BE2C (cell line): Measurements from ENCODE around the gene FTH1.

Experiments
- DNase-seq: peaks from one replicate; pipeline ENCODE4 v3.0.0-alpha.2; 2020
- H3K27me3 ChIP-seq: fragments of 250-450 bp; sonication (Bioruptor Pico); 2 replicates; pipeline ENCODE4 v1.5.1; 2020; ENCODE audit warnings: mild to moderate bottlenecking
- H3K36me3 ChIP-seq: fragments of 250-450 bp; sonication (Bioruptor Pico); 2 replicates; pipeline ENCODE4 v1.5.1; 2020; ENCODE audit warnings: mild to moderate bottlenecking
- H3K4me1 ChIP-seq: fragments of 250-450 bp; sonication (Bioruptor Pico); 2 replicates; pipeline ENCODE4 v1.5.1; 2020
- H3K4me3 ChIP-seq: 2 replicates; pipeline ENCODE4 v1.5.1; 2011; ENCODE audit warnings: low read depth, low read length
- H3K9me3 ChIP-seq: fragments of 250-450 bp; sonication (Bioruptor Pico); 2 replicates; pipeline ENCODE4 v1.5.1; 2020
- TF ChIP-seq, protein P1 (sequence below): IDR thresholded peaks from 2 replicates; pipeline ENCODE4 v1.5.1; 2012; ENCODE audit warnings: mild to moderate bottlenecking, low read depth, low read length

The FTH1 gene

DNA sequence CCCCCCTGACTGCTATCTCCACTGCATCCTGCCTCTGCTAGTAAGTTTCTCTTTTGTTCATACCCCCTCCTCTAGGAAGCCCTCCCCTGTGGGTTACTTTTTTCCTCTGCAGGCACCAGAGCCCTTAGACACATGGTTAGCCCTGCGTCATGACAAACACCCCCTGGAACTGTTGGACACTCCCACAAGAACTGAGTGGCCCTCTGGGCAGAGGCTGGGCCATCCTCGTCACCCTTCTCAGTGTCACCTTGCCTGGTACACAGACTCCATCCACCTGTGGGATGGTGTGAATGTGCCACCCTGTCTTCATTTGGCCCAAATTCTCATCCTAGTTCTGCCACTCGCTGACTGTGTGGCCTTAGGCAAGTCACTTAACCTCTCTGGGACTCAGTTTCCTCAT, 46.0 kb downstream of the FTH1 start:
- no peak overlapping the region for H3K4me3 ChIP-seq
- TF ChIP-seq, protein P1, sequence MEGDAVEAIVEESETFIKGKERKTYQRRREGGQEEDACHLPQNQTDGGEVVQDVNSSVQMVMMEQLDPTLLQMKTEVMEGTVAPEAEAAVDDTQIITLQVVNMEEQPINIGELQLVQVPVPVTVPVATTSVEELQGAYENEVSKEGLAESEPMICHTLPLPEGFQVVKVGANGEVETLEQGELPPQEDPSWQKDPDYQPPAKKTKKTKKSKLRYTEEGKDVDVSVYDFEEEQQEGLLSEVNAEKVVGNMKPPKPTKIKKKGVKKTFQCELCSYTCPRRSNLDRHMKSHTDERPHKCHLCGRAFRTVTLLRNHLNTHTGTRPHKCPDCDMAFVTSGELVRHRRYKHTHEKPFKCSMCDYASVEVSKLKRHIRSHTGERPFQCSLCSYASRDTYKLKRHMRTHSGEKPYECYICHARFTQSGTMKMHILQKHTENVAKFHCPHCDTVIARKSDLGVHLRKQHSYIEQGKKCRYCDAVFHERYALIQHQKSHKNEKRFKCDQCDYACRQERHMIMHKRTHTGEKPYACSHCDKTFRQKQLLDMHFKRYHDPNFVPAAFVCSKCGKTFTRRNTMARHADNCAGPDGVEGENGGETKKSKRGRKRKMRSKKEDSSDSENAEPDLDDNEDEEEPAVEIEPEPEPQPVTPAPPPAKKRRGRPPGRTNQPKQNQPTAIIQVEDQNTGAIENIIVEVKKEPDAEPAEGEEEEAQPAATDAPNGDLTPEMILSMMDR, result no peak
- H3K36me3 ChIP-seq, result no peaks in the 10 kb centered on the region
- H3K4me1 ChIP-seq, result peaks cover 14% of the 10 kb centered on the region
- no peaks in the 10 kb centered on the region for H3K27me3 ChIP-seq
- no peaks in the 10 kb centered on the region for H3K9me3 ChIP-seq
- DNase-seq, result no peak

DNA sequence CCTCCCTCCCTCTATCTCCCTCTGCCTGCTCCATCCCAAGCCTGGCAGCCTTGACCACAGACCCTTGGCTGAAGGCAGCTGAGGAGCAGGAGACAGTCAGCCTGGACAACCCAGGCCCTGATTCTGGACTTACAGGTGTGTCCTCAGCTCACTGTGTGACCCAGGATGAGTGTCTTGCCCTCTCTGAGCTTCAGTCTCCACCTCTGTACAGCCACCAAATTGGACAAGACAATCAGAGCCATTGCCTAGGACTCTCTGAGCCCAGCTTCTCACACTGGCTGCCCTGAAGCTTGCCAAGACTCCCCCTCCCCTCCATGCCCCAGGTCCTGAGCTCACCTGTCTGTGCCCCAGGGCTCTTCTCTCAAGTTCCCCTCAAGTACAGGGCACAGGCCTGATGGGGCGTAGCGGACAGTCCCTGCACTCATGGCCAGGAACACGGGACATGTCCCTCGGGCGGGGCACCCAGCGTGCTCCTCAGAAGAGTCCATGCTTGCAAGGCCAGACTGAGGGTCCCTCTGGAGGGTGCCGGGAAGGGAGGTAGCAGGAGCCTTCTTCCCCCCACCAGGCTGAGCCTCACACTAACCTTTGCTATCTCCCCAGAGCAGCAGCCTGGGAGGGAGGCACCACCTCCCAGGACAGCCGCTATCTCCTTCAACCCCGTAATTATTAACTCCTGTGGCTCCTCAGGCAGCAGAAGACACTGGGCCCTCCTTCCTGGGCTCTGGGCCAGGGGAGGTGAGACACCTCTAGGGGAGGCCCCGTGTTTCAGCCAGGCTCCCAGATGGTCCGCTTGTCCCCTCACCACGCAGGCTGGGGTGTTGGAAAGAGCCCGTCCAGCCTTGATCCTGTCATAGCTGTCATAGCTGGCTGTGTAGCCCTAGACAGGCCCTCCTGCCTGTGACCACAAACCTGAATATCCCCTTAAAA, 47.5 kb downstream of the FTH1 start:
- no peaks in the 10 kb centered on the region for H3K27me3 ChIP-seq
- no peak overlapping the region for H3K4me3 ChIP-seq
- H3K36me3 ChIP-seq, result no peaks in the 10 kb centered on the region
- H3K4me1 ChIP-seq, result peaks cover 14% of the 10 kb centered on the region
- H3K9me3 ChIP-seq, result no peaks in the 10 kb centered on the region
- DNase-seq, result no peak
- TF ChIP-seq, protein P1, result no peak

DNA sequence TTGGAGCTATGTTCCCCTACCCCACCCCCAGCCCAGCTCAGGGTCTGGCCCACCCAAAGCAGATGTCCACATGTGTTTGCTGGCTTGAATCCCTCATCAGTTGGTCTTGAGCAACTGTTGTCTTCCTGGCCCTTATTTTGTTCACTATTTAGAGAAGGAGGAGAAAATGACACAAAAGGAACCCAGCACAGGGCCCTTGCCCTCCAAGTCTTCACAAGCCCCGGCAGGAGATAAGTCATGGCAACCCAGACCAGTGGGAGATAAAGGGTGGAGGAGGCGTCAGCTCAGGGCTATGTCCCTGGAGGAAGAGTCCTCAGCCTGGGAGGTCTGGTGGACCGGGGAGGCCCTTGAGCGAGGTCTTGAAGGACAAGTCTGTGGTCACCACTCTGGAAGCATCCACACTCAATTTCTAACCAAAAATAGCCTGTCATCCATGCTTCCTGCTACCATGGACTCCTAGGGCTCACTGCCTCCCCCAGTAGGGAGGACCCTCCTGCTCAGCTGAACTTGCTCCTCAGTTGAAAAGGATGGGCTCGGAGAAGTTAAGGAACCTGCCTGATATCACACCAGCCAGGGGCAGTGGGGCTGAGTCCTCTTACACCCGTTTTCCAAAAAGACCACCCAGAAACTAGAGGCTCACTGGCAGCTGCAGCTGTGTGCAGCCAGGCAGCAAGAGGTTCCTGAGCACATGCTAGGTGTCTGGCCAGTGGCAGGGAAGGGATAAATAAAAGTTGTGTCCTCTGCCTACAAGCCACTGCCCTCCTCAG, 48.3 kb downstream of the FTH1 start:
- Histone ChIP-seq H3K4me3 (no peak overlapping the region), H3K27me3 (no peaks in the 10 kb centered on the region), H3K36me3 (no peaks in the 10 kb centered on the region), H3K9me3 (no peaks in the 10 kb centered on the region), H3K4me1 (peaks cover 14% of the 10 kb centered on the region)
- DNase-seq, result no peak
- TF ChIP-seq, protein P1, result no peak

DNA sequence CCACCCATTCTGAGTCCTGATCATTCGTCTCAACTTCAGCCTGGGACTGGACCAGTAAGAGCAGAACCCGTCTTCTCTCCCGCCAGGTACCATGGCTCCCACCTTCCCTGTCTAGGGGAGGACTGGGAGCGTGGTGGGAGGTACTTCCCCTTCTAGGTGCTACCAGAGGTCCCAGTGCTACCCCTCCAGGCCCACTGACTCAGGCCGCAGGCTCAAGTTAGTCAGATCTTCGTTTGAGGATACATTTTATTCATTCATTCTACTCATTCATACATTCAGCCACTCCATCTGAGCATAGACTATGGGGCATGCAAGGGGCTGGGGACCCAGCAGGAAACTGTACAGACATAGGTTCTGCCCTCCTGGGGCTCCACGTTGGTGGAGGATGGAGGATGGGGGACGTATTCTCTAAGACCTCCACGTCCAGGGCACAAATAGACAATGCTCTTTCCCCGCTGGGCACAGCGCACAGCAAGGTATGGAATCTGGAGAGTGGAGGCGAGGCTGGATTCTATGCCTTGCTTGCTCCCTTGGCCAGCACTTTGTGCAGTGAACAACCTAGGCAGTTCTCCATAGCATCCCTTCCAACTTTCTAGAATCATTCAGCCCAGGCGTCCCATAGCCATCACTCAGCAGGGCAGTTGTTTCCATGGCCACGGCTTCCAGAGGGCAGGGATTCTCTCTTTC, 49.0 kb downstream of the FTH1 start:
- Histone ChIP-seq H3K9me3 (no peaks in the 10 kb centered on the region), H3K4me1 (peaks cover 8% of the 10 kb centered on the region), H3K27me3 (no peaks in the 10 kb centered on the region), H3K36me3 (no peaks in the 10 kb centered on the region), H3K4me3 (no peak overlapping the region)
- TF ChIP-seq, protein P1, result no peak
- DNase-seq, result no peak

DNA sequence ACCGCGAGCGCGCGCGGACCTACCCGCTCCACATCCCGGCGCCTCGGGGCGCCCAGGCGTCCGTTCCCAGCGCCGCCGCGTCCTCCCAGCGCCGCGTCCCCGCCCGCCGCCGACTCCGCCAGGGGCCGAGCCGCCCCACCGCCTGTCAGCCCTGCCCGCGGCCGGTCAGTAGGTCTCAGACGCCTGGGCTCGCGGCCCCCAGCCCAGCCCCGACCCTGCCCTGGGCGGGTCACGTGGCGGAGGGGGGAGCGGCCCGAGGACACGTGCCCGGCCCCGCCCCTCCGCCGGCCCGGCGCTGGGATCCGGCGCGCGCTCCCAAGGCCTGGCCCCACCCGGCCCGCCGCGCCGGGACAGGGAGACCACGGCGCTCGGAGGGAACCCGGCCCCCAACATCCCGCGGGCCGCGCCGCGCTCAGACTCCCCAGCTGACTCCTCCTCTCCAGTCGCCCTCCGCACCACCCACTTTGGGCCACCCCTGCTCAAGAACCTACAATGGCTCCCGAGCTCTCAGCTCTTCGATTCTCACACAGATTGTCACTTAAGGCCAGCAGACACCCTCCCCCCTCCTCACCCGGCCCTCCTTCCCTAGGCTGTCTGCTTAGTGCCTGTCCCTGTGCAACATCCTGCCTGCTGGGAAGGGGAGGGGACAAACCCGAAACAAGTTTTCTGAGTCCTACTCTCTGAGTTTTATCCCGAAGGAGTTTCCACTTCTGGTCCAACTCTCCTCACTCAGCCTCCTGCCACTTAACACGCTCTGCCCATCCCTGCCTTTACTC, 49.9 kb downstream of the FTH1 start, which contains the start of gene RAB3IL1:
RAB3IL1 (minus strand) TSS at position 233 of the 776 bp plus-strand sequence; CDS start at position 34, 199 bp downstream.
- DNase-seq, result peak; percentile 54
- H3K9me3 ChIP-seq, result no peaks in the 10 kb centered on the region
- no peaks in the 10 kb centered on the region for H3K4me1 ChIP-seq
- no peaks in the 10 kb centered on the region for H3K36me3 ChIP-seq
- H3K4me3 ChIP-seq, result peak within 1 kb of the TSS; percentile 47
- H3K27me3 ChIP-seq, result no peaks in the 10 kb centered on the region
- TF ChIP-seq, protein P1, result no peak
